Activated CD8-positive, alpha-beta memory T cell treated with anti-CD3 and anti-CD28 coated beads, Interleukin-2, amount 50 U/mL, for 1 hour (primary cell): ENCODE data around the gene EVC.
"Not testable (repeated sequence)": the region's sequence is repeated elsewhere in the genome, so short reads cannot be mapped to it uniquely, and the experiment has no call there.

Source experiments
- DNase-seq: peaks from one replicate; pipeline ENCODE4 v3.0.0-alpha.2; 2020; ENCODE audit errors: extremely low read depth

The EVC gene

GRCh38 chr4:5812506-5813229 lies 101.7 kb downstream of the EVC start:
- no peak for DNase-seq

DNA sequence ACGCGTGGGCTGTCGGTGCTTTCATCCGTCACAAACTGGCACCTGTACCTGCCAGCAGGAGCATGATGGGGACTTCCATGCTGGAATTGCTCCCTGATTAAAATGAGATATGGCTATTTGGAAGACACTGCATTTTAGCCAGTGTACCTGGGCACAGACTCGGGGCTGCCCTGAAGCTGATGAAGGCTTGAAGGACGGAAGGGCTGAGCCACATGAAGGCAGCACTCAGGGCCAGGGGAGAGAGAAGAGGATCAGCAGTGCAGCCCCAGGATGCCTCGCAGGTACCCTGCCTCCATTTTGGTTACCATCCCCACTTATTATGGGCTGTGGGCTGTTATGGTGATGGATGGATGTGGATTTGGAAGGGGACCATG lies 102.9 kb downstream of the EVC start:
- DNase-seq: no peak

DNA sequence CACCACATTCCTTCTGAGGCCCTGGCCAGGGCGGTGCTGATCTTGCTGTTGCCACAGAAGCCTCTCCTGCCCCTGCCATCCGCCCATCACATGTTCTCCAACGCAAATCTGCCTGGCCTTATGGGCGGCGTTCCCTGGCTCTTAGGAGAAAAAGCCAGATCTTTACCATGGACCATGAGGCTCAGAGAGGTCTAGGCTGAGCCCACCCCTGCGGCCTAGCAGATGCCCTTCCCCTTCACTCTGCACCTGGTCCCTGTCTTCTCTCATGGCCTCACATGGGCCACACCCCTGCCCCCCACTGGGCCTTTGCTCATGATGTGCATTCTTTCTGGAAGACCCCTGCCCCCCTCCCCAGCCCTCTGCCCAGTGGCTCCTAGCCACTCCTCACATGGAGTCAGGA lies 103.4 kb downstream of the EVC start:
- DNase-seq: no peak

- DNase-seq: no peak
Observed at GRCh38 chr4:5815641-5816040, 104.6 kb downstream of the EVC start.

DNA sequence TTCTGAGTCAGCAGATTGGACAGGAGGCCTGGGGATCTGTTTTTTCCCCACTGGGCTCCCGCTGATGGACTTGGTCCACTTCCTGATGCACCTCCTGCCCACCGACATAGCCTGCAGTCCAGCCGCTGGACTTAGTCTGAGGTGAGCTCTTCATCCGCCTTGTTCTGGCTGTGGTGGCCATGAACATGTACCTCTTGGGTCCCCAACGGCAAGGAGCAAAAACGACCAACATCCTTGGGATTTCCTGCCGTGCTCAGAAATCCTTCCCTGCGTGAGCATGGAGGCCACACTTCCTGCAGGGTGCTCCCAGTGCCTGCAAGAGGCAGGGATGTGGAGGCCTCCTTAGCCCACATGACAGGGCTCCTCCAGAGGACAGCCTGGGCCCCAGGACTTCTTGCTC lies 105.1 kb downstream of the EVC start:
- no peak for DNase-seq

- no peak for DNase-seq
Observed at GRCh38 chr4:5816851-5817375, 105.9 kb downstream of the EVC start.

DNA sequence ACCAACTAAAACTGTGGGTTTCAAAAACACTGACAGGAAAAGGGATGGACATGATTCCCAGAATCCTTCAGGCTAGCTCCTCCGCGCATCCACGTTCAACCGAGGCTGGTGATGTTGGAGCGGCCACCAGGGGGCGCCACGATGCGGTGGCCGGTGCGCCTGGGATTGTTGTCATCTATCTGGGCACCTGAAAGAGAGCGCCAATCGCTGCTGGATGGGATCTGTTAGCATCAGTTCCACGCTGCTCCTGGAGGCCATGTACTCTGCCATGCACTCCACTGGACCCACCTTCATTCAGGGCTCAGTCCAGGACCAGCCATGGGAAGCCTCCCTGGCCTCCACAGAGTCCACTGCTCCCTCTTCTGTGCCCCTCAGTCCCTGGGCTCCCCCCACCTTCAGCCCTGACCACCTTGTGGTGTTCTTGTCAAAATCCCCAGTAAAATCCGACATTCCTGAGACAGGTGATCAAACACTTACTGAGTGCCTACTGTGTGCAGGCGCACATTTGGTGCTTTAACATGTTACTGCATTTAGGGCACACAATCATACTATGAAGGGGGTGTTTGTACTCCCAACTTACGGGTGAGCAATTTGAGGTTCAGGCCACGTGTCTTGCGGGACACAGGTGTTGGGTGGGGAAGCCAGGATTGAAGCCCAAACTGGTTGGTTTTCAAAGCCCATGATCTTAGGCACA lies 110.8 kb downstream of the EVC start:
- DNase-seq: no peak

- DNase-seq: no peak
Observed at GRCh38 chr4:5822619-5823018, 111.6 kb downstream of the EVC start.

GRCh38 chr4:5823542-5824211 lies 112.7 kb downstream of the EVC start:
- DNase-seq: no peak

- no peak for DNase-seq
Observed at GRCh38 chr4:5824227-5824626, 113.2 kb downstream of the EVC start.

- DNase-seq: no peak
Observed at GRCh38 chr4:5824635-5825034, 113.6 kb downstream of the EVC start.

GRCh38 chr4:5825321-5826041 lies 114.5 kb downstream of the EVC start:
- DNase-seq: no peak

DNA sequence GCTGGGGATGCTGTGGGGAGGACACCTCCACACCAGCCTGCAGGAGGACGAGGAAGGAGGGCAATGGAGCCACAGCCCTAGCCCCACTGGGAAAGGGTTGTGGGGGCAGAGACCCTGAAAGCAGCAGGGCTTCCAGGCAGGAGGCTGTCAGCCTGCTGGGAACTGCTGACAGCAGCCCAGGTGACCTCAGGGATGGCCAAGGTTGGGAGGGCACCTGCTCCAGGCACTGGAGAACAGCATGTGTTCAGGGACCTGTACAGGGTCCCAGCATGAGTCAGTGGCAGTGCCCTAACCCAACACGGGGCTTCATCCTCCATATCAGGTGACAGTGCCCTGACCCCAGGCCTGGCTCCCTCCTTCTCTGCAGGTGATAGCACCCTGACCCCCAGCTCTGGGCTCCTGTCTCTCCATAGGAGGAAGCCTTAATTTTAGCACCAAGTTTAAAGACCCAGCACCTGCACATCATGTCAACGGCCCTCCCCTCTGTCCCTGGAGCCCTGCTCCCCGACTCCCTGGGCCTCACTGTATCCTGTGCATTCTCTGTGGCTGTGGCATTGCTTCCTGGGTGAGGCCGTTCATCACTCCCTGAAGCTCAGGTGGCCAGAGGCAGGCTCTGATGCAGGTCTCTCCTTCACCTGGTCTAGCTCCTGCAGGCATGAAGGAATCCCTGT lies 115.6 kb downstream of the EVC start:
- DNase-seq: no peak

DNA sequence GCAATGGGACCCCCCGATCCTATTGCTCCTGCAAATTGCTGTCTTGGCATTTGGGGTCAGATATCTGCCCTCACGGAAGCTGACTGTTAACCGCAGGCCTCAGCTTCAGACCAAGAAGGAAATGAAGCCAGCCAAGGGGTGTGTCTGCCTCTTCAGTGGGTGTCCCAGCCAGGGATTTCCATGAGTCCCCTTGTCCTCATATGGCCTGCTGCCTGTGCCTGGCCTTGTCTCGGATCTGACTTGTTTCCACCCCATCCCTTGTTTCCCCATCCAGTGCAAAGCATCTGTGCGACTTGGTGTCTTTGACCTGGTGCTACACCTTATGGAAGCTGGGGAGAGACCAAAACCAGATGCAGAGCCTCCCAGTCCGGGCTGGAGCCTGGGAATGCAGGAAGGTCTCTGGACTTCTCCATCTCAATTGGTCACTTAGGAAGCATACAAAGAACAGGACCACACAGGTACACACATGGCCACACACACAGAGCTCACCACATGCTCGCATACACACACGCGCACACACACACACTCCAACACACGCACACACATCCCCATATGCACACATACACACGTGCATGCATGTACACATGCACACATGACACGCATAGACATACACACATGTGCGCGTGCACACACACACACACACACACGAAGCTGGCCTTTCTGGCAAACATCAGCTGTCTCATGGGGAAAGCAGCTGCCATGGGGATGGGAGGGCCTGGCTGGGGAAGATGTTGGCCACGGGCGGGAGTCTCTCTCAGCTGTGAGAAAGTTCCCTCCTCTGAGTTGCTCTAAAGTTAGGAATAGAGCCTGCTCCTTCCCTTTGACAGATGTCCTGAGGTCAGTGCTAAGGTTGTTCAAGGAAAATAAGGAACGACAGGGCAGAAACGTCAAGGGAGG lies 116.4 kb downstream of the EVC start:
- DNase-seq: no peak

- DNase-seq: no peak
Observed at GRCh38 chr4:5828005-5828391, 117.0 kb downstream of the EVC start.

DNA sequence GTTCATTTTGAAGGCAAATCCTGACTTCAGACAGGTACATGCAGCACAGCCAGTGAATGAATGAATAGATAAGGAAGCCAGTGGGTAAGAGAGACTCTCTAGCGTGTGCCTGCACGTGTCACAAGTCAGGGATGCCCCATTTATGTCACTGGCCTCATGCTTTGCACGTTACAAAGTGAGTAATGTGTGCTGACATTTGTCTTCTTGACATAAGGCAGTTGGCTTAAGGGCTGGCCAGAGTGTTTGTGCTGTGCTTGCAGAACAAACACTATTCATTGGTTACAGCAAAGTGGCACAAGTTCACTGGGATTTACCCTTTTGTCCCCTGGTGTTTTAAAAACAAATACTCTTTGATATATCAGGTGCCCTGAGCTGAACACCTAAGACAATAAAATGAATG lies 125.9 kb downstream of the EVC start:
- DNase-seq: no peak

- not testable (repeated sequence) for DNase-seq
Observed at GRCh38 chr4:5837483-5837882, 126.5 kb downstream of the EVC start.

DNA sequence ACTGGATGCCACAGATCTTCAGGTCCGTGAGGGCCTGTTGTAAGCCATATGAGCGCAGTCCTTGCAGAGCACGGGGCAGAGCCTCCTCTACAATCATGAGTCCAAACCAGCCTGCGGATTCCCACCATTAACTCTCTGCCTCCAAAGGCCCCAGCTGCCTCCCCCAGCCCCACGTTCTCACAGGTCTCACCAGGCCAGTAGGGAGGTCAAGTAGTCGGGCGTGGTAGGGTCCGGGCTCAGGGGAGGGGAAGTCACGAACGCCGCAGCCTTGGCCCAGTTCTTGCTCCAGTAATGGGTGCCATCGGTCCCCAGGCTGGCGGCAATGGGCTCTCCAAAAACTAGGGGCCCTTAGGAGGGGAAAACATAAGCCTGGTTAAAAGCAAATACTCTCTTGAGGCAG lies 128.3 kb downstream of the EVC start:
- no peak for DNase-seq

DNA sequence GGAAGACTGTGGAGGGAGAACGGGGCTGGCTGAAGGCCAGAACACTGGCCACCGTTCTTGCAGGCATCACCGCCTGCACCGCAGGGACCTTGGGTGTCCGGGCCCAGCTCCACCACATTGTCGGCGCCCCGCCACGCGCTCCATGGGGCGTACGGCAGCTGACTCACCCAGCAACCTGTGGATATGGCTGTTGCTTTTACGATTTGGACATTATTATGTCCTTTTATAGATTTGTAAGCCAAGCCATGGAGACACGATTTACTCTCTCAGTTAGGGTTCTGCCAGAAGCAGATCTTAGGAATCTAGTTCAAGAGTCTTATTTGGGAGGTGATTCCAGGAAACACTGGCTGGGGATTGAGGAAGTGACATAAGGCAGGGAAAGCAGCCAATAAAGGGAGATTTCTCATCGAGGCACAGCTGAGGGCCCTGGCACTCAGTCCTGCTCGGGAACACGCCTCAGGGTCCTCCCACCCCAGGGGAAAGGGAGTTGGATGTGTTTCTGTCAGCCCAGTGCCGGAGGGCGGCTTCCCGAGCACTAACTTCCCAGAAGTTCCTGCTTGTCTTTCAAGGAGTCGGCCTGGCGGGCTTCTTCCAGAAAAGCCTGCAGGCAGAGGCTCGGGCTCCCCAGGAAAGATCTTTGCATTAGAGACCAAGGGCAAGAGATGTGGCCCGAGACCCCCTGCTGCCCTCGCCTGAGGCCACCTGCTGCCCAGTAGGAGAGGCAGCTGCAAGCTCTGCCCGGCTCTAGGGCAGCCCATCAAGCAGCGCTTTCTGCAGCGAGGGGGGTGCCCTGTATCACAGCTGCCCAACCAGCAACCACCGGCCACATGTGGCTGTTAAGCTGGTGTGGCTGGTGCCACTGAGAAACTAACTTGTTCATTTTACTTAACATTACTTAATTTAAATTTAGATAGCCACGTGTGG lies 129.0 kb downstream of the EVC start:
- DNase-seq: no peak

- DNase-seq: no peak
Observed at GRCh38 chr4:5842456-5842855, 131.5 kb downstream of the EVC start.
